ENCODE data around the gene FER. TPM values are rescaled to one million over a fixed set of nuclear protein-coding genes. Genes with fewer than 3 reads are reported as not detected.

FER gene
- total RNA-seq, 1 experiment from 2014 or later, result 18.0 TPM

- Histone ChIP-seq H2BK12ac (ENCODE audit: insufficient read length, low read depth, low read length) (no peak overlapping the region), H3K79me2 (ENCODE audit: insufficient read depth, low read length) (no peaks in the 10 kb centered on the region), H3T11ph (ENCODE audit: low read length) (no peak overlapping the region), H4K8ac (replicated peaks; ENCODE audit: insufficient read length, low read depth, low read length) (no peak overlapping the region), H3K56ac (ENCODE audit: insufficient read length, low read depth, low read length) (no peak overlapping the region), H3K4me2 (ENCODE audit: insufficient read depth, insufficient read length, low read length) (no peak overlapping the region), H4K5ac (ENCODE audit: insufficient read length, low read depth, low read length) (no peak overlapping the region), H4K91ac (ENCODE audit: insufficient read length, low read depth, low read length) (no peak overlapping the region), H3K79me1 (ENCODE audit: insufficient read depth, low read depth, low read length, poor library complexity, severe bottlenecking) (no peaks in the 10 kb centered on the region), H3K27ac (ENCODE audit: insufficient read length, low read depth, low read length) (no peak overlapping the region), H3K23ac (ENCODE audit: insufficient read length, low read depth, low read length) (no peak overlapping the region), H3K4me1 (ENCODE audit: insufficient read depth, low read length) (peaks cover 4% of the 10 kb centered on the region), H3K18ac (ENCODE audit: insufficient read length, low read depth, low read length) (no peak overlapping the region), H2BK15ac (ENCODE audit: low read depth, low read length) (no peak overlapping the region), H3K23me2 (ENCODE audit: insufficient read length, low read depth, low read length, poor library complexity, severe bottlenecking) (no peaks in the 10 kb centered on the region), H2BK120ac (ENCODE audit: low read depth, low read length, poor library complexity, severe bottlenecking) (no peak overlapping the region), H2BK5ac (ENCODE audit: insufficient read length, low read length) (no peak overlapping the region), H2AFZ (ENCODE audit: low read length) (no peak overlapping the region), H2BK20ac (ENCODE audit: low read depth, low read length, poor library complexity, severe bottlenecking) (no peak overlapping the region), H3K27me3 (ENCODE audit: insufficient read depth, low read length) (no peaks in the 10 kb centered on the region), H2AK5ac (ENCODE audit: insufficient read length, low read length) (no peak overlapping the region), H4K20me1 (ENCODE audit: control insufficient read depth, insufficient read depth, insufficient read length) (no peaks in the 10 kb centered on the region), H3K9me3 (ENCODE audit: control insufficient read depth, low read depth, low read length) (no peaks in the 10 kb centered on the region), H3K4ac (ENCODE audit: low read depth, low read length) (no peak overlapping the region), H3K9ac (ENCODE audit: extremely low read depth, insufficient read length, low read length) (no peak overlapping the region), H3K14ac (ENCODE audit: insufficient read depth, low read length) (no peak overlapping the region)
- Mint-ChIP-seq H3K36me3 (ENCODE audit: insufficient read depth in 1 of 3, low read depth in 3 of 3) (no peaks in the 10 kb centered on the region; a peak in 1 of 7 replicates), H3K27ac (no peak overlapping the region), H3K27me3 (ENCODE audit: low read depth) (no peaks in the 10 kb centered on the region), H3K4me1 (peaks cover 27 to 39% of the 10 kb centered on the region in 2 experiments), H3K9me3 (no peaks in the 10 kb centered on the region), H3K4me3 (no peak overlapping the region)
- no peak for DNase-seq
- no peak for TF ChIP-seq CTCF (conservative IDR thresholded peaks at IDR 0.05)
- WGBS (ENCODE audit: extremely low coverage, insufficient read length, low lambda C conversion rate), result no CpG with 5 or more reads among the region's 2 CpGs
Observed at GRCh38 chr5:109173036-109173794, 425.5 kb downstream of the FER start.
